Stimulated activated effector memory CD8-positive, alpha-beta T cell treated with anti-CD3 and anti-CD28 coated beads, Interleukin-12 subunit alpha, Interleukin-12 subunit beta, amount 100 ng/mL, for 72 hours (primary cell): Measurements from ENCODE around the gene IL31RA.

Experiments
- ATAC-seq: fragments of 150-1000 bp; cut with Tn5 transposase; 2 replicates; pipeline ENCODE4 v1.10.0; 2021
- DNase-seq, 2 donors: peaks; one replicate each; pipeline ENCODE4 v3.0.0; 2021 to 2022; ENCODE audit warnings: low spot score in 2 of 2
- H3K27ac Mint-ChIP-seq: one replicate; pipeline ENCODE4 v1.8.0; 2022; ENCODE audit warnings: mild to moderate bottlenecking, mixed read lengths
- H3K36me3 Mint-ChIP-seq: one replicate; pipeline ENCODE4 v1.8.0; 2022; ENCODE audit warnings: mild to moderate bottlenecking, mixed read lengths
- H3K4me1 Mint-ChIP-seq: one replicate; pipeline ENCODE4 v1.8.0; 2022; ENCODE audit warnings: mixed read lengths
- H3K4me3 Mint-ChIP-seq: one replicate; pipeline ENCODE4 v1.8.0; 2022; ENCODE audit warnings: mild to moderate bottlenecking, mixed read lengths
- H3K9me3 Mint-ChIP-seq: one replicate; pipeline ENCODE4 v1.8.0; 2022; ENCODE audit warnings: mixed read lengths

Gene IL31RA

GRCh38 chr5:55852503-55852902, 1.3 kb downstream of the IL31RA start:
- Mint-ChIP-seq H3K27ac (no peak overlapping the region), H3K4me3 (no peak overlapping the region), H3K36me3 (no peaks in the 10 kb centered on the region), H3K4me1 (peaks cover 27% of the 10 kb centered on the region), H3K9me3 (no peaks in the 10 kb centered on the region)
- ATAC-seq (no peak), DNase-seq (no peak)

GRCh38 chr5:55853041-55853670, 2.0 kb downstream of the IL31RA start:
- DNase-seq (no peak), ATAC-seq (no peak)
- H3K4me3 Mint-ChIP-seq, result no peak overlapping the region
- H3K4me1 Mint-ChIP-seq, result peaks cover 27% of the 10 kb centered on the region
- no peaks in the 10 kb centered on the region for H3K9me3 Mint-ChIP-seq
- no peaks in the 10 kb centered on the region for H3K36me3 Mint-ChIP-seq
- H3K27ac Mint-ChIP-seq, result no peak overlapping the region

- no peak for ATAC-seq
- no peak for DNase-seq
- no peak overlapping the region for H3K4me3 Mint-ChIP-seq
- H3K27ac Mint-ChIP-seq, result no peak overlapping the region
- peaks cover 27% of the 10 kb centered on the region for H3K4me1 Mint-ChIP-seq
- H3K9me3 Mint-ChIP-seq, result no peaks in the 10 kb centered on the region
- no peaks in the 10 kb centered on the region for H3K36me3 Mint-ChIP-seq
Measured at GRCh38 chr5:55853818-55854217, 2.7 kb downstream of the IL31RA start.

DNA sequence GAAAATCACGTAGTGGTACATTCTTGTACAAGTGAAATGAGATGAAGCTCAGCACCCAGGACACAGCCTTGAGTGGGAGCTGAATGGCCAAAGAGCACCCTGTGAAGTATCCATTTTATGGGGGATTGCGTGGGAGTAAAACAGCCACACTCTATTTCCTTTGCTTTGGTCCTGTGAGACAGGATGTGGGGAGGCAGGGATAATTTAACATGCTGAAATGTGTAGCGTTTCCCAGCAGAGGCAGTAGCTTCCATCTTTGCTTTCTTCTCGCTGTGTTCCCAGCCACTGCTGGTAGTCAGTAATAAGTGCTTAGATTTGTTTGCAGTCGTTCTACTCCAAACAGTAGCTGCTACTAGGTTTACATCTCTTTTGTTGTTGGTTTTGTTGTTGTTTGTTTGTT, 4.4 kb downstream of the IL31RA start:
- Mint-ChIP-seq H3K36me3 (no peaks in the 10 kb centered on the region), H3K4me3 (no peak overlapping the region), H3K4me1 (peaks cover 27% of the 10 kb centered on the region), H3K27ac (no peak overlapping the region), H3K9me3 (no peaks in the 10 kb centered on the region)
- DNase-seq, result no peak
- ATAC-seq, result peak; percentile 48

DNA sequence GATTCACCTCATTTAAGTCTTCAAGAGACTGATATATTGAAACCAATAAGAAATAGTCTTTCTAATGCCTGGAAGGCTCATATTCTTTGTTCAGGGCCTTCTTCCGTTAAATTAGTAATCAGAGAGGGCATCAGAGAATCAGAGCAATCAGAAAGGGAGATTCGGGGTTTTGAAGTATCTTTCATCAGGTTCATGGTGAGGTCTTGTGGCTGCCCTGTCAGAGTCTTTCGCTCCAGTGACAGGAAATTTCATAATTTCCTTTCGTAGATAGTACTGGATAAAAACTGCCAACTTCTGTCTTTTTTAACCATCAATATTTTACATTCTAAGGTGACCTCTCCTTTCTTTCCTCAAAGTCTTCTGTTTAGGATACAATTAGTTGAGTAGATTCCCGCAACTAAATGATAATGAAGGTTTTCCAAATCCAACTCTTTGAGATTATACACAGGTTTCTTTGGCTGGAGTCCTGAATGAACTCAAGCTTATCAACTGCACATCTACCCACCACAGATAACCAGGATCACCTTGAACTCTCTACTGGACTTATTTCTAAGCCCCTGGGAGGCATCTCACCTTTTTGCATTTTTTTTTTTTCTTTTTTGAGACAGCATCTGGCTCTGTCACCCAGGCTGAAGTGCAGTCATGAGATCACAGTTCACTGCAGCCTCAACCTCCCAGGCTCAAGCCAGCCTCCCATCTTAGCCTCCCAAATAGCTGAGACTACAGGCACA, 5.5 kb downstream of the IL31RA start:
- ATAC-seq (peak; percentile 85), DNase-seq (no peak)
- peak overlapping the region; percentile 34 for H3K27ac Mint-ChIP-seq
- H3K4me3 Mint-ChIP-seq, result no peak overlapping the region
- peaks cover 21% of the 10 kb centered on the region for H3K4me1 Mint-ChIP-seq
- no peaks in the 10 kb centered on the region for H3K9me3 Mint-ChIP-seq
- no peaks in the 10 kb centered on the region for H3K36me3 Mint-ChIP-seq

DNA sequence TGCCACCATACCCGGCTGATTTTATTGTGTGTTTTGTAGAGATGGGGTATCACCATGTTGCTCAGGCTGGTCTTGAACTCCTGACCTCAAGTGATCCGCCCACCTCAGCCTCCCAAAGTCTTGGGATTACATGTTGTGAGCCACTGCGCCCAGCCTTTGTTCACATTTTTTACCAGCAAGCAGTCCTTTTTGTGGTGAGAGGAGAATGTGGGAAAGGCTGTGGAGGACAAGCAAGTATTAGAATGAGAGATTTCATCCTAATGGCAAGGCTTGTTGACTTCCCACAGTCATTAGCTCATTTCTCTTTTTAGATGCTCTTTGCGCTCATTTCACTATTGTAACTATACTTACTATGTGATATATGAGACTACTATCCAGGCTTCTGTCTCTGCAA, 6.1 kb downstream of the IL31RA start:
- H3K4me3 Mint-ChIP-seq, result no peak overlapping the region
- H3K9me3 Mint-ChIP-seq, result no peaks in the 10 kb centered on the region
- H3K4me1 Mint-ChIP-seq, result peaks cover 21% of the 10 kb centered on the region
- DNase-seq (no peak), ATAC-seq (no peak)
- no peak overlapping the region for H3K27ac Mint-ChIP-seq
- no peaks in the 10 kb centered on the region for H3K36me3 Mint-ChIP-seq

- Mint-ChIP-seq H3K4me1 (peaks cover 21% of the 10 kb centered on the region), H3K4me3 (no peak overlapping the region), H3K9me3 (no peaks in the 10 kb centered on the region), H3K27ac (no peak overlapping the region), H3K36me3 (no peaks in the 10 kb centered on the region)
- ATAC-seq, result no peak
- DNase-seq, result no peak
Measured at GRCh38 chr5:55858104-55858503, 6.9 kb downstream of the IL31RA start.

- H3K4me3 Mint-ChIP-seq, result no peak overlapping the region
- no peaks in the 10 kb centered on the region for H3K36me3 Mint-ChIP-seq
- H3K4me1 Mint-ChIP-seq, result peaks cover 19% of the 10 kb centered on the region
- no peak overlapping the region for H3K27ac Mint-ChIP-seq
- no peaks in the 10 kb centered on the region for H3K9me3 Mint-ChIP-seq
- no peak for ATAC-seq
- DNase-seq, result no peak
Measured at GRCh38 chr5:55860288-55860687, 9.1 kb downstream of the IL31RA start.

- Mint-ChIP-seq H3K4me3 (no peak overlapping the region), H3K27ac (no peak overlapping the region), H3K9me3 (no peaks in the 10 kb centered on the region), H3K36me3 (no peaks in the 10 kb centered on the region), H3K4me1 (peaks cover 15% of the 10 kb centered on the region)
- ATAC-seq, result no peak
- no peak for DNase-seq
Measured at GRCh38 chr5:55860709-55861108, 9.6 kb downstream of the IL31RA start.

DNA sequence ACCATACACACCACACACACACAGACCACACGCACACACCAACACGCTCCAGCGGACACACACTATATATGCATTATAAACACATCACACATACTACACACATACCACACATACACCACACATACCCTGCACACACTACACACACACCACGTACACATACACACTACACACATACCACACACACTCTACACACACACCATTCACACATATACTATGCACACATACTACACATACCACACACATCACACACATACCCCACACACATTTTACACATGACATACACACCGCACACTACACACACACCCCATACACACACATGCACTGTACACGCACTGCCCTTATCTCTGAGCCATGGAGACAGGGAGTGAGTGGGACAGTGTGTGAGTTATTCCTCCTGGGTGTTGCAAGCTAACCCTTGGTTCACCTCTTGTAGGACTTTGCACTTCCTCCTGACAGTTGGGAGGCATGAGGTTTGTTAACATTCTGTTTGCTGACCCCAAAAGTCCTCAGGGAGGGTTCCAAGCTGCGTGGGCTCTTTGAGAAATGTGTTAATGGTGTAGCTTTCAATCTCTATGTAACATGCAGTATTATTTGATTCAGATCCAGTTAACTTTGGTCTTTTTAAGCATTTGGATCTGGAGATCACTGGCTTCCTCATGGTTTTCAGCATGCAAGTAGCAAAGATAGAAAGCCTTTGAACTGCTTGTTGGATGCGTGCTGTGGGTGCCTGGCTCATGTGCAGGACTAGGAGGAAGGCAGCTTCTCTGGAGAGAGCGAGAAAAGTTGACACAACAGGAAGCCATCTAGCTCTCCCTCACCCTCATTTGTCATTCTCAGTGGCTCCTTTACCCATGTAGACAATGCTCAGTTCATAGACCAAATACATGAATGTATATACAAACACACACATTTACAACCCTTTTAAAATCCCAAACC, 13.7 kb downstream of the IL31RA start:
- Mint-ChIP-seq H3K36me3 (no peaks in the 10 kb centered on the region), H3K4me3 (no peak overlapping the region), H3K9me3 (no peaks in the 10 kb centered on the region), H3K27ac (no peak overlapping the region), H3K4me1 (peaks cover 10% of the 10 kb centered on the region)
- ATAC-seq, result no peak
- no peak for DNase-seq

DNA sequence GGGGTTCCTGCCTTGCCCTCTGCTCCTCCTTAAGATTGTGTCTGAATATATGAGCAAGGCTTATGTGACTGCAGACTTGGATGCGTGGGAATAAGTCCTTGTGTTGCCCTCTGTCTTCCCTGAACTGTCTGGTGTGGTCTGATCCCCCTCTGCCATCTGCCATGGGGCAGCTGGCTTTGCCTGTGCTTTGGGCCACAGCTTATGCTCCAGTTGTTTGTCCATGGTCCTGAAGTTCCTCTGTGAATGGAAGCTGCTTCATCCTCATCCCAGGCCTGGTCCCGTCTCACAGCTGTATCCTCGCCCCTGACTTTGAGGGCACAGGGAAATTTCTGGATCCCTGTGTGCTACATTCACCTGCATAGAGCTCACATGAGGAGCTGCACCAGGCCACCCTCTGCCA, 14.7 kb downstream of the IL31RA start:
- Mint-ChIP-seq H3K9me3 (no peaks in the 10 kb centered on the region), H3K4me3 (no peak overlapping the region), H3K27ac (no peak overlapping the region), H3K4me1 (peaks cover 10% of the 10 kb centered on the region), H3K36me3 (no peaks in the 10 kb centered on the region)
- ATAC-seq (no peak), DNase-seq (no peak)

DNA sequence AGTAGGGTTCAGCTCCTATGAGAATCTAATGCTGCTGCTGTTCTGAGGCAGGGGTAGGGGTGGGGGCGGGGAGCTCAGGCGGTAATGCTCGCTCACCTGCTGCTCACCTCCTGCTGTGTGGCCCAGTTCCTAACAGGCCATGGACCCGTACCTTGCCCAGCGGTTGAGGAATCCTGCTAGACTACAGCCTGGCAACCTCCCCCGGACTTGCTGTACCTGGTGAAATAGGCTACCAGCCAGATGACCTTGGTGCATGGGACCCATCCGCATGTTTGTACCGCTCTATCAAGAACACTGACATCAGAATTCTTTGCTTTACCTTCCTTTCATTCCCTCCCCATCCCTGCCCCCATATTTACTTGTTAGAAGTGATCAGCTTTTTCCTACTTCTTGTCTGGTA, 15.3 kb downstream of the IL31RA start:
- no peaks in the 10 kb centered on the region for H3K36me3 Mint-ChIP-seq
- ATAC-seq (no peak), DNase-seq (no peak)
- H3K9me3 Mint-ChIP-seq, result no peaks in the 10 kb centered on the region
- H3K4me3 Mint-ChIP-seq, result no peak overlapping the region
- no peak overlapping the region for H3K27ac Mint-ChIP-seq
- H3K4me1 Mint-ChIP-seq, result peaks cover 10% of the 10 kb centered on the region

DNA sequence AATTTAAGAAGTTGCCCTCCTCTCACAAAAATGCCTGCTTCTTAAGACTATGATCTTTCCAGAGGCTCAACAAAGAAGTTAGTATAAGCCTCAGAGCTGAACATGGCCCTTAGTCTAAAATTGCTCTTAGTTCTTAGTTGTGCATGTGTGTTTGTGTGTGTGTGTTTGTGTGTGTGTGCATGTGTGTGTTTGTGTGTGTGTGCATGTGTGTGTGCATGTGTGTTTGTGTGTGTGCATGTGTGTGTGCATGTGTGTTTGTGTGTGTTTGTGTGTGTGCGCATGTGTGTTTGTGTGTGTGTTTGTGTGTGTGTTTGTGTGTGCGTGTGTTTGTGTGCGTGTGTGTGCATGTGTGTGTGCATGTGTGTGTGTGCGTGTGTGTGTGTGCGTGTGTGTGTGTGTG, 15.8 kb downstream of the IL31RA start:
- H3K27ac Mint-ChIP-seq, result no peak overlapping the region

DNA sequence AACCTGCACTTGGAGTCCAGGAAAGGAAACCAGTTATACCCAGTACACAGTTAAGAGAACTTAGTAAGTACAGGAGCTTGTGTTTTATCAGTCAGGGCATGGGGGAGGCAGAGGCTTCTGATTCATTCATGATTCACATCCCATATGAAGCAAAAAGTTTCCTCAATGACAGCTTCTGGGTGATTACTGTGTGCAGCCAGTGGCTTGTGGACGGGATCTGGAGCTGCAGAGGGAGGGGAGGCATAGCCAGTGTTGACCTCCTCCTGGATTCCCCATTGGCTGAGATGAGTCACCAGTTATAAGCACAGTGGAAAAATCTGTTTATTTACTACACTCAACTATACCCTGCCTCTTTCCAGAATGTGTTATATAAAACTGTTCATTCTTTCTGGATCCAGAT, 17.7 kb downstream of the IL31RA start:
- H3K27ac Mint-ChIP-seq, result no peak overlapping the region
- no peaks in the 10 kb centered on the region for H3K9me3 Mint-ChIP-seq
- no peaks in the 10 kb centered on the region for H3K36me3 Mint-ChIP-seq
- H3K4me3 Mint-ChIP-seq, result no peak overlapping the region
- ATAC-seq (peak; percentile 99), DNase-seq (peak in 1 of 2 donors; percentile 59)
- H3K4me1 Mint-ChIP-seq, result peaks cover 10% of the 10 kb centered on the region

More for the DNA sequence above, 15.8 kb downstream of the IL31RA start:
- H3K36me3 Mint-ChIP-seq, result no peaks in the 10 kb centered on the region
- peaks cover 10% of the 10 kb centered on the region for H3K4me1 Mint-ChIP-seq
- H3K4me3 Mint-ChIP-seq, result no peak overlapping the region
- H3K9me3 Mint-ChIP-seq, result no peaks in the 10 kb centered on the region
- no peak for ATAC-seq
- DNase-seq, result no peak

DNA sequence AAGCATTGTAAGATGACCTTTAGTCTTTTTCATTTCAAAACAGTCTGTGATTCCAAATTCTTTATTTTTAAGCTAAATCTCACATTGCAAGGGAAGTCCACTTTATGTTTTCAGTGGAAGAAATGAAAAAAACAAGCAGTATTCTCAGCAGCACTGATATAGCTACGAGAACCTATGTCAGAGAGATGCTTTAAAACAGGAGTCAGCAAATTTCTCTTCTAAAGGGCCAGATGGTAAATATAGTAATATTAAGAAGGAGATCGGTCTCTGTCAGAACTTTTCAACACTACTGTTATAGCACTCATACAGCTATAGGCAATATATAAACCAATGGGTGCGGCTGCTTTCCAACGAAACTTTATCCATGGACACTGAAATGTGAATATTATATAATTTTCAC, 18.7 kb downstream of the IL31RA start:
- H3K4me1 Mint-ChIP-seq, result peaks cover 10% of the 10 kb centered on the region
- no peaks in the 10 kb centered on the region for H3K9me3 Mint-ChIP-seq
- no peak overlapping the region for H3K4me3 Mint-ChIP-seq
- no peaks in the 10 kb centered on the region for H3K36me3 Mint-ChIP-seq
- DNase-seq, result no peak
- H3K27ac Mint-ChIP-seq, result no peak overlapping the region
- ATAC-seq, result no peak
